KOPT-K1 (cell line): ENCODE measurements around the gene PHC1.
"Not testable (repeated sequence)": the region's sequence is repeated elsewhere in the genome, so short reads cannot be mapped to it uniquely, and the experiment has no call there.

Source experiments
- H3K27ac ChIP-seq: fragments of 200-600 bp; sonication (generic); 2 replicates; pipeline ENCODE4 v1.5.1; 2016; ENCODE audit warnings: antibody characterized with exemption, mild to moderate bottlenecking, low read depth, low read length; ENCODE audit not compliant: poor library complexity, severe bottlenecking
- H3K36me3 ChIP-seq: fragments of 200-600 bp; sonication (generic); 2 replicates; pipeline ENCODE4 v1.5.1; 2017; ENCODE audit warnings: antibody characterized with exemption, mild to moderate bottlenecking, low read length, moderate library complexity; ENCODE audit not compliant: insufficient read depth
- H3K9me3 ChIP-seq: fragments of 200-600 bp; sonication (generic); 2 replicates; pipeline ENCODE4 v1.5.1; 2017; ENCODE audit warnings: antibody characterized with exemption, low read length, mild to moderate bottlenecking; ENCODE audit not compliant: insufficient read depth, poor library complexity, severe bottlenecking

PHC1 gene

GRCh38 chr12:8914033-8914715, at the start of gene PHC1:
Gene PHC1, plus strand, starts transcription at chr12:8914509. Its CDS starts 3,169 bp downstream, at chr12:8917678.
- H3K27ac ChIP-seq, result peak within 1 kb of the TSS; percentile 68
- H3K9me3 ChIP-seq, H3K36me3 ChIP-seq: not testable (repeated sequence)

GRCh38 chr12:8866429-8866828, 47.9 kb upstream of the PHC1 start:
- Histone ChIP-seq H3K27ac (no peak overlapping the region), H3K36me3 (no peaks in the 10 kb centered on the region), H3K9me3 (no peaks in the 10 kb centered on the region)

- Histone ChIP-seq H3K9me3 (no peaks in the 10 kb centered on the region), H3K27ac (no peak overlapping the region), H3K36me3 (no peaks in the 10 kb centered on the region)
Observed at GRCh38 chr12:8867009-8867408, 47.3 kb upstream of the PHC1 start.

- Histone ChIP-seq H3K27ac (no peak overlapping the region), H3K9me3 (no peaks in the 10 kb centered on the region), H3K36me3 (no peaks in the 10 kb centered on the region)
Observed at GRCh38 chr12:8867786-8868185, 46.5 kb upstream of the PHC1 start.

- Histone ChIP-seq H3K27ac (no peak overlapping the region), H3K9me3 (no peaks in the 10 kb centered on the region), H3K36me3 (no peaks in the 10 kb centered on the region)
Observed at GRCh38 chr12:8870586-8870985, 43.7 kb upstream of the PHC1 start.

- Histone ChIP-seq H3K9me3 (no peaks in the 10 kb centered on the region), H3K36me3 (no peaks in the 10 kb centered on the region), H3K27ac (no peak overlapping the region)
Observed at GRCh38 chr12:8871068-8871467, 43.2 kb upstream of the PHC1 start.

- Histone ChIP-seq H3K36me3 (no peaks in the 10 kb centered on the region), H3K27ac (no peak overlapping the region)
Observed at GRCh38 chr12:8876887-8877286, 37.4 kb upstream of the PHC1 start.

GRCh38 chr12:8886502-8887284, 27.6 kb upstream of the PHC1 start:
- Histone ChIP-seq H3K36me3 (no peaks in the 10 kb centered on the region), H3K27ac (no peak overlapping the region), H3K9me3 (no peaks in the 10 kb centered on the region)

More at GRCh38 chr12:8876887-8877286, 37.4 kb upstream of the PHC1 start:
- no peaks in the 10 kb centered on the region for H3K9me3 ChIP-seq

- H3K27ac ChIP-seq, result no peak overlapping the region
- no peaks in the 10 kb centered on the region for H3K36me3 ChIP-seq
- no peaks in the 10 kb centered on the region for H3K9me3 ChIP-seq
Observed at GRCh38 chr12:8887285-8887715, 27.0 kb upstream of the PHC1 start.

GRCh38 chr12:8890313-8891085, 23.8 kb upstream of the PHC1 start:
- Histone ChIP-seq H3K27ac (no peak overlapping the region), H3K36me3 (no peaks in the 10 kb centered on the region), H3K9me3 (no peaks in the 10 kb centered on the region)

GRCh38 chr12:8891976-8892375, 22.3 kb upstream of the PHC1 start:
- H3K9me3 ChIP-seq, result no peaks in the 10 kb centered on the region
- no peaks in the 10 kb centered on the region for H3K36me3 ChIP-seq
- H3K27ac ChIP-seq, result no peak overlapping the region

GRCh38 chr12:8894378-8894777, 19.9 kb upstream of the PHC1 start:
- H3K9me3 ChIP-seq, result no peaks in the 10 kb centered on the region
- no peak overlapping the region for H3K27ac ChIP-seq
- no peaks in the 10 kb centered on the region for H3K36me3 ChIP-seq

GRCh38 chr12:8894986-8895385, 19.3 kb upstream of the PHC1 start:
- no peaks in the 10 kb centered on the region for H3K36me3 ChIP-seq
- H3K9me3 ChIP-seq, result no peaks in the 10 kb centered on the region
- H3K27ac ChIP-seq, result no peak overlapping the region

- no peak overlapping the region for H3K27ac ChIP-seq
- no peaks in the 10 kb centered on the region for H3K36me3 ChIP-seq
- H3K9me3 ChIP-seq, result peaks cover 11% of the 10 kb centered on the region
Observed at GRCh38 chr12:8897081-8897480, 17.2 kb upstream of the PHC1 start.

GRCh38 chr12:8899830-8900229, 14.5 kb upstream of the PHC1 start:
- Histone ChIP-seq H3K36me3 (no peaks in the 10 kb centered on the region), H3K9me3 (peaks cover 11% of the 10 kb centered on the region), H3K27ac (no peak overlapping the region)
